Ascending aorta (tissue), 2 donors: ENCODE data around the gene TIMP2. TPM values are rescaled to one million over a fixed set of nuclear protein-coding genes. Genes with fewer than 3 reads are reported as not detected.

Source experiments
- DNase-seq, 2 donors: peaks; one replicate each; pipeline ENCODE4 v3.0.0-alpha.2; 2019; ENCODE audit warnings: low spot score in 2 of 2
- H3K27ac ChIP-seq, 2 donors: fragments of 200-600 bp; sonication (generic); one replicate each; pipeline ENCODE4 v1.5.1; 2016 to 2017; ENCODE audit warnings: mild to moderate bottlenecking in 1 of 2
- H3K27me3 ChIP-seq: fragments of 200-600 bp; sonication (generic); one replicate; pipeline ENCODE4 v1.5.1; 2017
- H3K36me3 ChIP-seq, 2 donors: fragments of 200-600 bp; sonication (generic); one replicate each; pipeline ENCODE4 v1.5.1; 2016
- H3K4me1 ChIP-seq, 2 donors: fragments of 200-600 bp; sonication (generic); one replicate each; pipeline ENCODE4 v1.5.1; 2016 to 2017; ENCODE audit warnings: mild to moderate bottlenecking in 1 of 2
- H3K4me3 ChIP-seq, 2 donors: fragments of 200-600 bp; sonication (generic); one replicate each; pipeline ENCODE4 v1.5.1; 2016 to 2017; ENCODE audit warnings: mild to moderate bottlenecking in 1 of 2
- H3K9me3 ChIP-seq, 2 donors: fragments of 200-600 bp; sonication (generic); one replicate each; pipeline ENCODE4 v1.5.1; 2016
- CTCF ChIP-seq, 3 experiments: fragments of 200-600 bp in 2 of 3; fragments of 450-650 bp in 1 of 3; sonication (generic) in 2 of 3; IDR thresholded peaks; one replicate each; pipeline ENCODE4 v1.5.1; 2016 to 2019; ENCODE audit warnings: antibody characterized with exemption in 3 of 3, mild to moderate bottlenecking in 1 of 3, moderate library complexity in 1 of 3
- intact Hi-C: fragments of 100-400 bp; cut with DNase I; formaldehyde crosslinking; loops from one replicate; pipeline ENCODE4 v1.15.1; 2023
- total RNA-seq: library from RNA; depleted of rRNA; stranded (reverse); fragments of >200 nt; gene quantifications from one replicate; pipeline ENCODE4 v1.1.0, GENCODE V29; 2016

Gene TIMP2
- total RNA-seq, 1 donor from 2014 or later = 278 TPM

- Histone ChIP-seq H3K27me3 (no peaks in the 10 kb centered on the region), H3K4me1 (peaks cover 0 to 4% of the 10 kb centered on the region in 2 donors), H3K36me3 (peaks cover 86 to 100% of the 10 kb centered on the region in 2 donors), H3K9me3 (no peaks in the 10 kb centered on the region), H3K4me3 (no peak overlapping the region), H3K27ac (peak overlapping the region; percentile 20 to 50)
- no peak for TF ChIP-seq CTCF (IDR thresholded peaks at IDR 0.05)
- intact Hi-C loops = no loop called here
- no peak for DNase-seq
Observed at GRCh38 chr17:78819806-78820792, 105.1 kb downstream of the TIMP2 start.

- Histone ChIP-seq H3K9me3 (no peaks in the 10 kb centered on the region), H3K4me3 (no peak overlapping the region), H3K36me3 (peaks cover 85 to 100% of the 10 kb centered on the region in 2 donors), H3K27ac (peak overlapping the region; percentile 20 to 50), H3K27me3 (no peaks in the 10 kb centered on the region), H3K4me1 (peaks cover 0 to 4% of the 10 kb centered on the region in 2 donors)
- no peak for TF ChIP-seq CTCF (IDR thresholded peaks at IDR 0.05)
- DNase-seq = no peak
- intact Hi-C loops = no loop called here
Observed at GRCh38 chr17:78819402-78819801, 105.8 kb downstream of the TIMP2 start.

GRCh38 chr17:78818932-78819331 lies 106.3 kb downstream of the TIMP2 start:
- H3K4me1 ChIP-seq = peaks cover 0 to 4% of the 10 kb centered on the region in 2 donors
- no peak overlapping the region for H3K4me3 ChIP-seq
- H3K36me3 ChIP-seq = peaks cover 86 to 100% of the 10 kb centered on the region in 2 donors
- TF ChIP-seq CTCF (IDR thresholded peaks at IDR 0.05) = no peak
- no peaks in the 10 kb centered on the region for H3K27me3 ChIP-seq
- intact Hi-C loops = no loop called here
- H3K27ac ChIP-seq = peak overlapping the region; percentile 20 to 50
- H3K9me3 ChIP-seq = no peaks in the 10 kb centered on the region
- no peak for DNase-seq

GRCh38 chr17:78818152-78818846 lies 106.9 kb downstream of the TIMP2 start:
- intact Hi-C loops = no loop called here
- no peak for DNase-seq
- Histone ChIP-seq H3K9me3 (no peaks in the 10 kb centered on the region), H3K27me3 (no peaks in the 10 kb centered on the region), H3K27ac (peak overlapping the region in 1 of 2 donors; percentile 39), H3K36me3 (peaks cover 86 to 100% of the 10 kb centered on the region in 2 donors), H3K4me3 (no peak overlapping the region), H3K4me1 (peaks cover 0 to 4% of the 10 kb centered on the region in 2 donors)
- TF ChIP-seq CTCF (IDR thresholded peaks at IDR 0.05) = no peak

GRCh38 chr17:78817123-78817522 lies 108.1 kb downstream of the TIMP2 start:
- no peak for TF ChIP-seq CTCF (IDR thresholded peaks at IDR 0.05)
- DNase-seq = no peak
- peaks cover 0 to 4% of the 10 kb centered on the region in 2 donors for H3K4me1 ChIP-seq
- H3K9me3 ChIP-seq = no peaks in the 10 kb centered on the region
- intact Hi-C loops = no loop called here
- H3K36me3 ChIP-seq = peaks cover 87 to 100% of the 10 kb centered on the region in 2 donors
- no peak overlapping the region for H3K27ac ChIP-seq
- no peaks in the 10 kb centered on the region for H3K27me3 ChIP-seq
- H3K4me3 ChIP-seq = no peak overlapping the region
